Fibroblast of lung (primary cell): Measurements from ENCODE around the gene TRIP13. TPM values are rescaled to one million over a fixed set of nuclear protein-coding genes. Genes with fewer than 3 reads are reported as not detected.

ENCODE experiments used
- DNase-seq, 2 donors: peaks; one replicate each; pipeline versions ENCODE4 v3.0.0 to v3.0.0-alpha.2; 2010; ENCODE audit warnings: low read depth in 2 of 2
- H2AFZ ChIP-seq: 2 replicates; pipeline ENCODE4 v1.5.1; 2012; ENCODE audit warnings: low read length, control low read depth, inconsistent platforms
- H3K27ac ChIP-seq: 2 replicates; pipeline ENCODE4 v1.5.1; 2011; ENCODE audit warnings: low read length, control low read depth; ENCODE audit not compliant: insufficient read depth
- H3K27me3 ChIP-seq: 2 replicates; pipeline ENCODE4 v1.5.1; 2011; ENCODE audit warnings: mild to moderate bottlenecking, low read length; ENCODE audit not compliant: control insufficient read depth, insufficient read depth
- H3K36me3 ChIP-seq: 2 replicates; pipeline ENCODE4 v1.5.1; 2011; ENCODE audit warnings: low read length; ENCODE audit not compliant: control insufficient read depth, insufficient read depth
- H3K4me1 ChIP-seq: 2 replicates; pipeline ENCODE4 v1.5.1; 2011; ENCODE audit warnings: low read length; ENCODE audit not compliant: control insufficient read depth, insufficient read depth; ENCODE audit errors: extremely low read depth
- H3K4me2 ChIP-seq: 2 replicates; pipeline ENCODE4 v1.5.1; 2011; ENCODE audit warnings: low read length, control low read depth; ENCODE audit not compliant: insufficient read depth; ENCODE audit errors: extremely low read depth
- H3K4me3 ChIP-seq, 4 experiments: fragments of 200-600 bp in 1 of 4; sonication (generic) in 1 of 4; replicated peaks in 1 of 4; 2 replicates each; pipeline ENCODE4 v1.5.1; 2011 to 2016; ENCODE audit warnings: low read length in 4 of 4, low read depth in 3 of 4, mild to moderate bottlenecking in 3 of 4, control low read depth in 2 of 4, inconsistent platforms in 1 of 4, mixed read lengths in 1 of 4; ENCODE audit not compliant: insufficient read depth in 1 of 4; ENCODE audit errors: control extremely low read depth in 1 of 4
- H3K79me2 ChIP-seq: 2 replicates; pipeline ENCODE4 v1.5.1; 2012; ENCODE audit warnings: mild to moderate bottlenecking, low read length, inconsistent platforms; ENCODE audit not compliant: control insufficient read depth, insufficient read depth
- H3K9ac ChIP-seq: 2 replicates; pipeline ENCODE4 v1.5.1; 2011; ENCODE audit warnings: mild to moderate bottlenecking, low read length, control low read depth; ENCODE audit not compliant: insufficient read depth
- H3K9me3 ChIP-seq: 2 replicates; pipeline ENCODE4 v1.5.1; 2012; ENCODE audit warnings: low read depth, low read length; ENCODE audit not compliant: control insufficient read depth, insufficient read depth
- H4K20me1 ChIP-seq: 2 replicates; pipeline ENCODE4 v1.5.1; 2011; ENCODE audit warnings: low read length; ENCODE audit not compliant: control insufficient read depth, insufficient read depth; ENCODE audit errors: extremely low read depth
- CTCF ChIP-seq, 2 donors: IDR thresholded peaks in 1 of 2; conservative IDR thresholded peaks in 1 of 2; 1 replicate in 1 of 2; 2 replicates in 1 of 2; pipeline ENCODE4 v1.5.1; 2011 to 2012; ENCODE audit warnings: low read length in 2 of 2, control low read depth in 1 of 2, inconsistent platforms in 1 of 2, low read depth in 1 of 2, mild to moderate bottlenecking in 1 of 2
- EZH2 ChIP-seq: IDR thresholded peaks from 2 replicates; pipeline ENCODE4 v1.5.1; 2012; ENCODE audit warnings: low read length, control low read depth, mild to moderate bottlenecking; ENCODE audit errors: missing control alignments
- polyA plus RNA-seq, 2 donors: library from polyadenylated mRNA; depleted of rRNA in 1 of 2; stranded (reverse) in 1 of 2; unstranded in 1 of 2; fragments of >200 nt; gene quantifications; 2 replicates each; pipeline ENCODE4 v1.2.1, GENCODE V29; 2011 to 2012; ENCODE audit warnings: missing spikeins in 1 of 2
- total RNA-seq: library from RNA; depleted of rRNA; stranded (reverse); fragments of >200 nt; gene quantifications from 2 replicates; pipeline ENCODE4 v1.2.1, GENCODE V29; 2014

Gene TRIP13
- total and polyA plus RNA-seq, 2 donors (not counting 1 experiment from before 2014, with no cell fraction given) = 7.4 to 11.7 TPM

- no peak overlapping the region for H3K4me2 ChIP-seq
- no peaks in the 10 kb centered on the region for H3K4me1 ChIP-seq
- H2AFZ ChIP-seq = no peak overlapping the region
- H3K27ac ChIP-seq = no peak overlapping the region
- no peak overlapping the region for H3K9ac ChIP-seq
- H3K9me3 ChIP-seq = no peaks in the 10 kb centered on the region
- DNase-seq = no peak
- peaks cover 59% of the 10 kb centered on the region for H3K36me3 ChIP-seq
- no peaks in the 10 kb centered on the region for H3K27me3 ChIP-seq
- H3K79me2 ChIP-seq = peaks cover 46% of the 10 kb centered on the region
- H4K20me1 ChIP-seq = no peaks in the 10 kb centered on the region
- TF ChIP-seq EZH2 = no peak
- TF ChIP-seq CTCF (conservative IDR thresholded peaks at IDR 0.05 in 1 of 2, IDR thresholded peaks at IDR 0.05 in 1 of 2; ENCODE audit: low read depth in 1 of 2, low read length in 2 of 2) = no peak
- H3K4me3 ChIP-seq = no peak overlapping the region
Measured at GRCh38 chr5:885529-885928, 7.2 kb upstream of the TRIP13 start.

- H3K4me1 ChIP-seq = no peaks in the 10 kb centered on the region
- no peak overlapping the region for H3K4me3 ChIP-seq
- no peak overlapping the region for H3K4me2 ChIP-seq
- no peaks in the 10 kb centered on the region for H4K20me1 ChIP-seq
- DNase-seq = no peak
- no peak overlapping the region for H3K9ac ChIP-seq
- peaks cover 58% of the 10 kb centered on the region for H3K36me3 ChIP-seq
- no peaks in the 10 kb centered on the region for H3K27me3 ChIP-seq
- H2AFZ ChIP-seq = no peak overlapping the region
- H3K27ac ChIP-seq = no peak overlapping the region
- no peaks in the 10 kb centered on the region for H3K9me3 ChIP-seq
- no peak for TF ChIP-seq CTCF (conservative IDR thresholded peaks at IDR 0.05 in 1 of 2, IDR thresholded peaks at IDR 0.05 in 1 of 2; ENCODE audit: low read depth in 1 of 2, low read length in 2 of 2)
- TF ChIP-seq EZH2 = no peak
- peaks cover 49% of the 10 kb centered on the region for H3K79me2 ChIP-seq
Measured at GRCh38 chr5:886036-886435, 6.6 kb upstream of the TRIP13 start.

GRCh38 chr5:886716-887325 is 5.9 kb upstream of the TRIP13 start:
- no peak overlapping the region for H3K27ac ChIP-seq
- H3K9ac ChIP-seq = no peak overlapping the region
- H3K9me3 ChIP-seq = no peaks in the 10 kb centered on the region
- H3K79me2 ChIP-seq = peaks cover 53% of the 10 kb centered on the region
- no peaks in the 10 kb centered on the region for H3K27me3 ChIP-seq
- DNase-seq = no peak
- H3K4me2 ChIP-seq = no peak overlapping the region
- no peak for TF ChIP-seq CTCF (conservative IDR thresholded peaks at IDR 0.05 in 1 of 2, IDR thresholded peaks at IDR 0.05 in 1 of 2; ENCODE audit: low read depth in 1 of 2, low read length in 2 of 2)
- TF ChIP-seq EZH2 = no peak
- H2AFZ ChIP-seq = no peak overlapping the region
- H3K4me3 ChIP-seq = no peak overlapping the region
- H4K20me1 ChIP-seq = no peaks in the 10 kb centered on the region
- no peaks in the 10 kb centered on the region for H3K4me1 ChIP-seq
- peaks cover 55% of the 10 kb centered on the region for H3K36me3 ChIP-seq
